GM23338 (cell line): Measurements from ENCODE around the gene GBX1. TPM values are rescaled to one million over a fixed set of nuclear protein-coding genes. Genes with fewer than 3 reads are reported as not detected.

Source experiments
- ATAC-seq: fragments of 200-7000 bp; cut with Tn5 transposase; 3 replicates; pipeline ENCODE4 v1.9.1; 2020
- DNase-seq: peaks from one replicate; pipeline ENCODE4 v3.0.0-alpha.2; 2015; ENCODE audit warnings: low spot score
- H2AFZ ChIP-seq: fragments of 200-600 bp; sonication (generic); 2 replicates; pipeline ENCODE4 v1.8.0; 2016; ENCODE audit warnings: antibody characterized with exemption, mild to moderate bottlenecking, moderate library complexity
- H3F3A ChIP-seq: fragments of 200-600 bp; sonication (generic); replicated peaks from 2 replicates; pipeline ENCODE4 v1.8.0; 2017; ENCODE audit warnings: antibody characterized with exemption, mixed run types, low read depth
- H3K27ac ChIP-seq: fragments of 200-600 bp; sonication (generic); 2 replicates; pipeline ENCODE4 v1.6.1; 2016; ENCODE audit warnings: low read depth
- H3K27me3 ChIP-seq: fragments of 200-600 bp; sonication (generic); 2 replicates; pipeline ENCODE4 v1.8.0; 2016; ENCODE audit warnings: mild to moderate bottlenecking, mixed run types, moderate library complexity; ENCODE audit not compliant: insufficient read depth
- H3K36me3 ChIP-seq: fragments of 200-600 bp; sonication (generic); 2 replicates; pipeline ENCODE4 v1.8.0; 2016; ENCODE audit warnings: mild to moderate bottlenecking; ENCODE audit not compliant: insufficient read depth
- H3K4me1 ChIP-seq: fragments of 200-600 bp; sonication (generic); 2 replicates; pipeline ENCODE4 v1.8.0; 2016; ENCODE audit warnings: mild to moderate bottlenecking, moderate library complexity; ENCODE audit not compliant: insufficient read depth
- H3K4me2 ChIP-seq: fragments of 200-600 bp; sonication (generic); 2 replicates; pipeline ENCODE4 v1.7.1; 2017; ENCODE audit warnings: mixed run types
- H3K4me3 ChIP-seq: fragments of 200-600 bp; sonication (generic); 2 replicates; pipeline ENCODE4 v1.6.1; 2016; ENCODE audit warnings: mixed run types
- H3K79me2 ChIP-seq: fragments of 200-600 bp; sonication (generic); replicated peaks from 2 replicates; pipeline ENCODE4 v1.8.0; 2017; ENCODE audit warnings: mild to moderate bottlenecking; ENCODE audit not compliant: insufficient read depth
- H3K9me2 ChIP-seq: fragments of 200-600 bp; sonication (generic); 2 replicates; pipeline ENCODE4 v1.8.0; 2017; ENCODE audit not compliant: insufficient read depth
- H4K20me1 ChIP-seq: fragments of 200-600 bp; sonication (generic); replicated peaks from 2 replicates; pipeline ENCODE4 v1.8.0; 2017; ENCODE audit warnings: mild to moderate bottlenecking; ENCODE audit not compliant: insufficient read depth
- H3K27ac Mint-ChIP-seq: 2 replicates; pipeline ENCODE4 v1.8.0; 2020; ENCODE audit warnings: inconsistent platforms, mild to moderate bottlenecking, moderate library complexity, mixed read lengths
- H3K27me3 Mint-ChIP-seq: 3 replicates; pipeline ENCODE4 v1.8.0; 2022; ENCODE audit warnings: low read depth, mild to moderate bottlenecking, moderate library complexity, mixed read lengths, inconsistent platforms; ENCODE audit not compliant: insufficient read depth, poor library complexity
- H3K36me3 Mint-ChIP-seq: 3 replicates; pipeline ENCODE4 v1.8.0; 2021; ENCODE audit warnings: low read depth, mild to moderate bottlenecking, inconsistent platforms, moderate library complexity, mixed read lengths
- H3K4me1 Mint-ChIP-seq: 3 replicates; pipeline ENCODE4 v1.8.0; 2020; ENCODE audit warnings: mild to moderate bottlenecking, inconsistent platforms, mixed read lengths
- H3K4me3 Mint-ChIP-seq: 3 replicates; pipeline ENCODE4 v1.8.0; 2021; ENCODE audit warnings: moderate library complexity, mild to moderate bottlenecking, inconsistent platforms, mixed read lengths
- H3K9me3 Mint-ChIP-seq: 3 replicates; pipeline ENCODE4 v1.8.0; 2020; ENCODE audit warnings: moderate library complexity, mild to moderate bottlenecking, inconsistent platforms, mixed read lengths
- CREB1 ChIP-seq: fragments of 250-450 bp; sonication (Bioruptor Pico); IDR thresholded peaks from 2 replicates; pipeline ENCODE4 v1.5.0; 2020; ENCODE audit warnings: low read depth, mild to moderate bottlenecking, moderate library complexity
- ETS1 ChIP-seq: IDR thresholded peaks from 2 replicates; pipeline ENCODE4 v1.6.1; 2016; ENCODE audit warnings: antibody characterized with exemption
- EZH2 ChIP-seq: fragments of 200-600 bp; sonication (generic); IDR thresholded peaks from one replicate; pipeline ENCODE4 v1.8.0; 2017; ENCODE audit warnings: antibody characterized with exemption, mild to moderate bottlenecking, low read depth; ENCODE audit not compliant: unreplicated experiment
- NANOG ChIP-seq: IDR thresholded peaks from 2 replicates; pipeline ENCODE4 v1.6.1; 2016; ENCODE audit warnings: antibody characterized with exemption, borderline replicate concordance
- POLR2AphosphoS5 ChIP-seq: IDR thresholded peaks from 2 replicates; pipeline ENCODE4 v1.6.1; 2016; ENCODE audit warnings: antibody characterized with exemption, low read depth
- REST ChIP-seq: IDR thresholded peaks from one replicate; pipeline ENCODE4 v1.6.1; 2018; ENCODE audit warnings: antibody characterized with exemption; ENCODE audit not compliant: unreplicated experiment
- STAT1 ChIP-seq: IDR thresholded peaks from one replicate; pipeline ENCODE4 v1.6.1; 2016; ENCODE audit warnings: antibody characterized with exemption; ENCODE audit not compliant: unreplicated experiment
- ZNF114 ChIP-seq: fragments of 250-450 bp; sonication (Bioruptor Pico); IDR thresholded peaks from 2 replicates; pipeline ENCODE4 v1.5.0; 2020; ENCODE audit warnings: mild to moderate bottlenecking, moderate library complexity
- ZNF331 ChIP-seq: fragments of 250-450 bp; sonication (Bioruptor Pico); IDR thresholded peaks from 2 replicates; pipeline ENCODE4 v1.5.0; 2020; ENCODE audit warnings: low read depth, mild to moderate bottlenecking, moderate library complexity
- polyA plus RNA-seq: library from polyadenylated mRNA; unstranded; fragments of >200 nt; fragmentation: Nextera tagmentation; extraction: Ambion mirVana; gene quantifications from 2 replicates; pipeline ENCODE4 v1.2.1, GENCODE V29; 2016
- total RNA-seq: library from RNA; depleted of rRNA; stranded (reverse); fragments of >200 nt; shearing (Covaris generic); gene quantifications from 2 replicates; pipeline ENCODE4 v1.2.3, GENCODE V29; 2014
- TF ChIP-seq, protein P1 (sequence below), 2 experiments: fragments of 200-600 bp in 1 of 2; sonication (generic) in 1 of 2; conservative IDR thresholded peaks; 2 replicates each; pipeline versions ENCODE4 v1.5.1 to v1.6.1; 2016 to 2017; ENCODE audit warnings: antibody characterized with exemption in 2 of 2, low read depth in 2 of 2, mild to moderate bottlenecking in 2 of 2, moderate library complexity in 1 of 2

GBX1 gene
- total and polyA plus RNA-seq, 2 experiments from 2014 or later, result 0.24 TPM; not detected in 1

DNA sequence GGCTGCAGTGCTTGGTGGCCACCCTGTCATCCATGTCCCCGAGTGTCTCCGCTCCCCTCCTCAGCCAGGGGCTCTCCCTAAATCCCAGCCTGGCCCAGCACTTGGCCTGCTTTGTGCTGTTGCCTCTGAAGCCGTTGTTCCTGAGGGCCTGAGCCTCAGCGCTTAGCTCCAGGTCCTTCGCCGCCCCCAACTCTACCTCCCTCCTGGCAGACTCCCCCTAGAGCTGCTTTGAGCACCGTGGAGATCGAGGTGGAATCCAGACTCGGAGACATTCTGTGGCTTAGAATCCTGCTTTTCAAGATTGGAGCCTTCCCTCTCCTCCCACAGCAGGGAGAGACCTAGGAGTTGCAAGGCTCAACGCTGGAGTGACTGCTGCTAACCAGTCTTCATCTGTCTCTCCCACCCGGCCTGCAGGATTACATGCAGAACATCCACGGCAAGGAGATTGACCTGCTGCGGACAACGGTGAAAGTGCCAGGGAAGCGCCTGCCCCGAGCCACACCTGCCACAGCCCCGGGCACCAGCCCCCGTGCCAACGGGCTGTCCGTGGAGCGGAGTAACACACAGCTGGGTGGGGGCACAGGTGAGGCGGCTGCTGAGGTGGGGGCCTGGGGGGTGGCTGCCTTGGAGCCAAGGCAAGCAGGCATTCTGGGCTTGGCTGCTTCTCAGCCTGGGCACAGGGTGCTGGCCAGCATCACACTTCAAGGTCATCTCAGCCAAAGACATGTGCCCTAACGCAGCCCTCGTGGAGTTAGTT is 33.3 kb downstream of the GBX1 start:
- Histone ChIP-seq H3K27ac (no peak overlapping the region), H3K4me1 (peaks cover 19% of the 10 kb centered on the region), H3K9me2 (no peaks in the 10 kb centered on the region), H3F3A (0 out of 2 replicates have a peak, but pooled peaks cover 2% of the 10 kb centered on the region), H3K4me2 (no peak overlapping the region), H3K27me3 (peaks cover 8% of the 10 kb centered on the region), H4K20me1 (peaks cover 7% of the 10 kb centered on the region), H3K79me2 (no peaks in the 10 kb centered on the region), H2AFZ (no peak overlapping the region), H3K4me3 (no peak overlapping the region), H3K36me3 (no peaks in the 10 kb centered on the region)
- Mint-ChIP-seq H3K27ac (no peak overlapping the region), H3K27me3 (peaks cover 20% of the 10 kb centered on the region), H3K4me1 (peaks cover 21% of the 10 kb centered on the region), H3K9me3 (no peaks in the 10 kb centered on the region), H3K36me3 (peaks cover 23% of the 10 kb centered on the region), H3K4me3 (no peak overlapping the region)
- ATAC-seq (no peak), DNase-seq (no peak)
- TF ChIP-seq NANOG (no peak), EZH2 (no peak), ETS1 (no peak), POLR2AphosphoS5 (no peak), ZNF331 (CRISPR knock-in tag) (no peak)
- TF ChIP-seq, protein P1, sequence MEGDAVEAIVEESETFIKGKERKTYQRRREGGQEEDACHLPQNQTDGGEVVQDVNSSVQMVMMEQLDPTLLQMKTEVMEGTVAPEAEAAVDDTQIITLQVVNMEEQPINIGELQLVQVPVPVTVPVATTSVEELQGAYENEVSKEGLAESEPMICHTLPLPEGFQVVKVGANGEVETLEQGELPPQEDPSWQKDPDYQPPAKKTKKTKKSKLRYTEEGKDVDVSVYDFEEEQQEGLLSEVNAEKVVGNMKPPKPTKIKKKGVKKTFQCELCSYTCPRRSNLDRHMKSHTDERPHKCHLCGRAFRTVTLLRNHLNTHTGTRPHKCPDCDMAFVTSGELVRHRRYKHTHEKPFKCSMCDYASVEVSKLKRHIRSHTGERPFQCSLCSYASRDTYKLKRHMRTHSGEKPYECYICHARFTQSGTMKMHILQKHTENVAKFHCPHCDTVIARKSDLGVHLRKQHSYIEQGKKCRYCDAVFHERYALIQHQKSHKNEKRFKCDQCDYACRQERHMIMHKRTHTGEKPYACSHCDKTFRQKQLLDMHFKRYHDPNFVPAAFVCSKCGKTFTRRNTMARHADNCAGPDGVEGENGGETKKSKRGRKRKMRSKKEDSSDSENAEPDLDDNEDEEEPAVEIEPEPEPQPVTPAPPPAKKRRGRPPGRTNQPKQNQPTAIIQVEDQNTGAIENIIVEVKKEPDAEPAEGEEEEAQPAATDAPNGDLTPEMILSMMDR (conservative IDR thresholded peaks at IDR 0.05; ENCODE audit: low read depth in 2 of 2), result no peak

GRCh38 chr7:151133266-151133985 is 34.1 kb downstream of the GBX1 start:
- no peaks in the 10 kb centered on the region for H3K36me3 ChIP-seq
- no peak for TF ChIP-seq ZNF331 (CRISPR knock-in tag)
- no peak for TF ChIP-seq NANOG
- TF ChIP-seq POLR2AphosphoS5, result no peak
- no peak for TF ChIP-seq STAT1
- TF ChIP-seq ZNF114, result no peak
- no peak for TF ChIP-seq ETS1
- TF ChIP-seq REST, result no peak
- TF ChIP-seq CREB1 (CRISPR knock-in tag), result no peak

More at GRCh38 chr7:151133266-151133985, 34.1 kb downstream of the GBX1 start:
- ATAC-seq (no peak), DNase-seq (no peak)
- Histone ChIP-seq H3K9me2 (no peaks in the 10 kb centered on the region), H3K27ac (no peak overlapping the region), H3K79me2 (no peaks in the 10 kb centered on the region), H3K27me3 (peaks cover under 1% of the 10 kb centered on the region; the same call in 1 of the 2 replicates), H3F3A (0 out of 2 replicates have a peak, but pooled peaks cover 2% of the 10 kb centered on the region), H3K4me2 (no peak overlapping the region), H2AFZ (no peak overlapping the region), H3K4me3 (no peak overlapping the region), H3K4me1 (peaks cover 12% of the 10 kb centered on the region), H4K20me1 (peaks cover 7% of the 10 kb centered on the region)
- peaks cover 18% of the 10 kb centered on the region for H3K27me3 Mint-ChIP-seq
- peaks cover 14% of the 10 kb centered on the region for H3K4me1 Mint-ChIP-seq
- H3K36me3 Mint-ChIP-seq, result peaks cover 25% of the 10 kb centered on the region
- no peak overlapping the region for H3K4me3 Mint-ChIP-seq
- H3K27ac Mint-ChIP-seq, result no peak overlapping the region
- H3K9me3 Mint-ChIP-seq, result no peaks in the 10 kb centered on the region
